Fibroblast of lung (primary cell): ENCODE data around the gene WDPCP. TPM values are rescaled to one million over a fixed set of nuclear protein-coding genes. Genes with fewer than 3 reads are reported as not detected.
"Not testable (repeated sequence)": the region's sequence is repeated elsewhere in the genome, so short reads cannot be mapped to it uniquely, and the experiment has no call there.

Experiments
- DNase-seq, 2 donors: peaks; one replicate each; pipeline versions ENCODE4 v3.0.0 to v3.0.0-alpha.2; 2010; ENCODE audit warnings: low read depth in 2 of 2
- H2AFZ ChIP-seq: 2 replicates; pipeline ENCODE4 v1.5.1; 2012; ENCODE audit warnings: low read length, control low read depth, inconsistent platforms
- H3K27ac ChIP-seq: 2 replicates; pipeline ENCODE4 v1.5.1; 2011; ENCODE audit warnings: low read length, control low read depth; ENCODE audit not compliant: insufficient read depth
- H3K27me3 ChIP-seq: 2 replicates; pipeline ENCODE4 v1.5.1; 2011; ENCODE audit warnings: mild to moderate bottlenecking, low read length; ENCODE audit not compliant: control insufficient read depth, insufficient read depth
- H3K36me3 ChIP-seq: 2 replicates; pipeline ENCODE4 v1.5.1; 2011; ENCODE audit warnings: low read length; ENCODE audit not compliant: control insufficient read depth, insufficient read depth
- H3K4me1 ChIP-seq: 2 replicates; pipeline ENCODE4 v1.5.1; 2011; ENCODE audit warnings: low read length; ENCODE audit not compliant: control insufficient read depth, insufficient read depth; ENCODE audit errors: extremely low read depth
- H3K4me2 ChIP-seq: 2 replicates; pipeline ENCODE4 v1.5.1; 2011; ENCODE audit warnings: low read length, control low read depth; ENCODE audit not compliant: insufficient read depth; ENCODE audit errors: extremely low read depth
- H3K4me3 ChIP-seq, 4 experiments: fragments of 200-600 bp in 1 of 4; sonication (generic) in 1 of 4; replicated peaks in 1 of 4; 2 replicates each; pipeline ENCODE4 v1.5.1; 2011 to 2016; ENCODE audit warnings: low read length in 4 of 4, low read depth in 3 of 4, mild to moderate bottlenecking in 3 of 4, control low read depth in 2 of 4, inconsistent platforms in 1 of 4, mixed read lengths in 1 of 4; ENCODE audit not compliant: insufficient read depth in 1 of 4; ENCODE audit errors: control extremely low read depth in 1 of 4
- H3K79me2 ChIP-seq: 2 replicates; pipeline ENCODE4 v1.5.1; 2012; ENCODE audit warnings: mild to moderate bottlenecking, low read length, inconsistent platforms; ENCODE audit not compliant: control insufficient read depth, insufficient read depth
- H3K9ac ChIP-seq: 2 replicates; pipeline ENCODE4 v1.5.1; 2011; ENCODE audit warnings: mild to moderate bottlenecking, low read length, control low read depth; ENCODE audit not compliant: insufficient read depth
- H3K9me3 ChIP-seq: 2 replicates; pipeline ENCODE4 v1.5.1; 2012; ENCODE audit warnings: low read depth, low read length; ENCODE audit not compliant: control insufficient read depth, insufficient read depth
- H4K20me1 ChIP-seq: 2 replicates; pipeline ENCODE4 v1.5.1; 2011; ENCODE audit warnings: low read length; ENCODE audit not compliant: control insufficient read depth, insufficient read depth; ENCODE audit errors: extremely low read depth
- CTCF ChIP-seq, 2 donors: IDR thresholded peaks in 1 of 2; conservative IDR thresholded peaks in 1 of 2; 1 replicate in 1 of 2; 2 replicates in 1 of 2; pipeline ENCODE4 v1.5.1; 2011 to 2012; ENCODE audit warnings: low read length in 2 of 2, control low read depth in 1 of 2, inconsistent platforms in 1 of 2, low read depth in 1 of 2, mild to moderate bottlenecking in 1 of 2
- EZH2 ChIP-seq: IDR thresholded peaks from 2 replicates; pipeline ENCODE4 v1.5.1; 2012; ENCODE audit warnings: low read length, control low read depth, mild to moderate bottlenecking; ENCODE audit errors: missing control alignments
- polyA plus RNA-seq, 2 donors: library from polyadenylated mRNA; depleted of rRNA in 1 of 2; stranded (reverse) in 1 of 2; unstranded in 1 of 2; fragments of >200 nt; gene quantifications; 2 replicates each; pipeline ENCODE4 v1.2.1, GENCODE V29; 2011 to 2012; ENCODE audit warnings: missing spikeins in 1 of 2
- total RNA-seq: library from RNA; depleted of rRNA; stranded (reverse); fragments of >200 nt; gene quantifications from 2 replicates; pipeline ENCODE4 v1.2.1, GENCODE V29; 2014

The WDPCP gene
- total and polyA plus RNA-seq, 2 donors (not counting 1 experiment from before 2014, with no cell fraction given) = 5.2 to 8.4 TPM

DNA sequence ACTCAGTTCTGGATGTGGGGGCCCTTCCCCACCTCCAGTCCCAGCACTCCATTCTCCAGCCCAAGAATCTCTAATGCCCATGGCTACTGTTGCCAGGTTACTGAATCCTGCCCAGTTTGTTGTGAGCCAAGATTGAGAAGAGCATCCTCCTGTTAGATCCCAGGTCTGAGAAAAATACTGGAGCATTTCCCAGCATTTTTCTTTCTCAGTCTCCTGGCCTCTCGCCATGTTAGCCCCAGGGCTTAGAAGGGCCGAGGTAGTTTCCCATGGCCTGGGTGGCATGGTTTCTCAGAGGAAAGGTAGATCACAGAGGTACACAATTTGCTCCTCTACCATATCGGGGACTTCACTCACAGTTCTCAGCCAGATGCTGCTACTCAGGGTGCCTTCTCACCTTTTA is 401.9 kb downstream of the WDPCP start:
- no peak overlapping the region for H3K27ac ChIP-seq
- H3K79me2 ChIP-seq = no peaks in the 10 kb centered on the region
- H3K9me3 ChIP-seq = no peaks in the 10 kb centered on the region
- no peak overlapping the region for H3K4me3 ChIP-seq
- H4K20me1 ChIP-seq = no peaks in the 10 kb centered on the region
- DNase-seq = no peak
- no peaks in the 10 kb centered on the region for H3K4me1 ChIP-seq
- no peak overlapping the region for H2AFZ ChIP-seq
- H3K4me2 ChIP-seq = no peak overlapping the region
- no peak for TF ChIP-seq EZH2
- TF ChIP-seq CTCF (conservative IDR thresholded peaks at IDR 0.05 in 1 of 2, IDR thresholded peaks at IDR 0.05 in 1 of 2; ENCODE audit: low read depth in 1 of 2, low read length in 2 of 2) = no peak
- no peak overlapping the region for H3K9ac ChIP-seq
- H3K36me3 ChIP-seq = no peaks in the 10 kb centered on the region
- no peaks in the 10 kb centered on the region for H3K27me3 ChIP-seq

DNA sequence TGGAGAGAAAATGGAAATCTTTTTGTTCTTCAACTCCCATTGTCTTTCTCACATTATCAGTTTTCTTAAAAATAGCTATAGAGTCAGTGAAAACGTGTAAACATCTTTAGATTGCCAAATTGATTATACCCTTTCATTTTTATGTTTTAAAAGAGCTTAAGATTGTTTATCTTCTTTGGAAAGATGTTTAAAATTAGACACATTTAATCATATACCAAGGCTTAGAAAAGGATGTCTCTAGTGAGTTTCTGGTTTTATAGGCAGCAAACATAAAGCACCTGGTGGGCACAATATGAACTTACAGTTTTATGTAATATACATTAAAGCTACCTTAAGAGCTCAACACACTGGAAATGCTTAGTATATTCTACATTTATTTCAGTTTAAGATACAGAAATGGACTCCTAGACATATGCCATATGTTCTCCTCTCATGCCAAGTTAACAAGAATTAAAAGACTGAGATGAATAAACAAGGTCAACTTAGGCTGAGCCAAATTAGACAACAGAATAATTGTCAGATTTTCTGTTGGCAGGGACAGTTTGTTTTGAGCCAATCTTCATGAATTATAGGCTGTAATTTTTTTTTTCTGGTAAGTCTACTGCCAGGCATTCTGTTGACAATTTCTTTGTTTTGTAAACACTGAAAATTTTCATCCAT is 425.0 kb downstream of the WDPCP start:
- H4K20me1 ChIP-seq = no peaks in the 10 kb centered on the region
- no peak overlapping the region for H3K27ac ChIP-seq
- no peak for DNase-seq
- no peaks in the 10 kb centered on the region for H3K27me3 ChIP-seq
- no peak overlapping the region for H3K9ac ChIP-seq
- H2AFZ ChIP-seq = no peak overlapping the region
- TF ChIP-seq CTCF (conservative IDR thresholded peaks at IDR 0.05 in 1 of 2, IDR thresholded peaks at IDR 0.05 in 1 of 2; ENCODE audit: low read depth in 1 of 2, low read length in 2 of 2) (no peak), EZH2 (no peak)
- no peaks in the 10 kb centered on the region for H3K4me1 ChIP-seq
- no peaks in the 10 kb centered on the region for H3K36me3 ChIP-seq
- no peak overlapping the region for H3K4me2 ChIP-seq
- no peaks in the 10 kb centered on the region for H3K9me3 ChIP-seq
- H3K4me3 ChIP-seq = no peak overlapping the region
- no peaks in the 10 kb centered on the region for H3K79me2 ChIP-seq

DNA sequence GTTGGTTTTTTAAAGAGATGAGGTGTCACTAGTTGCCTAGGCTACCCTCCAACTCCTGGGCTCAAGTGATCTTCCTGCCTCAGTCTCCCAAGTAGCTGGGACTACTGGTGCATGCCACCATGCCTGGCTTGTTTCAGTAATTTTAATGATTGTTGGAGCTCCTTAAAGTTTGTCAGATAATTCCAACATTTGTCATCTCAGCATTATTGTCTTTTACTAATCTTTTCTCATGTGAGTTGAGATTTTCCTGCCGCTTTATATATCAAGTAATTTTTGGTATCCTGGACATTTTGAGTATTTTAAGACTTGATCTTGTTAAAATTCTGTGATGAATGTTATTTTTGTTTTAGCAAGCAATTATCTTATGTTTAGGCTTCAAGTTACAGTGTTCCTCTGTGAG is 429.0 kb downstream of the WDPCP start:
- H4K20me1 ChIP-seq = no peaks in the 10 kb centered on the region
- no peaks in the 10 kb centered on the region for H3K9me3 ChIP-seq
- H3K4me1 ChIP-seq = no peaks in the 10 kb centered on the region
- H3K4me3 ChIP-seq = no peak overlapping the region
- DNase-seq = no peak
- no peak overlapping the region for H2AFZ ChIP-seq
- no peaks in the 10 kb centered on the region for H3K36me3 ChIP-seq
- H3K27ac ChIP-seq = no peak overlapping the region
- H3K9ac ChIP-seq = no peak overlapping the region
- no peaks in the 10 kb centered on the region for H3K27me3 ChIP-seq
- TF ChIP-seq CTCF (conservative IDR thresholded peaks at IDR 0.05 in 1 of 2, IDR thresholded peaks at IDR 0.05 in 1 of 2; ENCODE audit: low read depth in 1 of 2, low read length in 2 of 2) = no peak
- no peak for TF ChIP-seq EZH2
- no peak overlapping the region for H3K4me2 ChIP-seq
- no peaks in the 10 kb centered on the region for H3K79me2 ChIP-seq

GRCh38 chr2:63136683-63137082 is 451.6 kb downstream of the WDPCP start:
- H3K4me2 ChIP-seq, H3K27me3 ChIP-seq, DNase-seq, H3K4me3 ChIP-seq, H3K9me3 ChIP-seq, H3K4me1 ChIP-seq, H4K20me1 ChIP-seq, H3K9ac ChIP-seq, H3K27ac ChIP-seq, H2AFZ ChIP-seq, H3K36me3 ChIP-seq, H3K79me2 ChIP-seq: not testable (repeated sequence)
